T-helper 17 cell (primary cell): ENCODE results near the gene GIPR. TPM values are rescaled to one million over a fixed set of nuclear protein-coding genes. Genes with fewer than 3 reads are reported as not detected.
"Not testable (repeated sequence)": the region's sequence is repeated elsewhere in the genome, so short reads cannot be mapped to it uniquely, and the experiment has no call there.

Source experiments
- ATAC-seq: fragments of 150-1000 bp; cut with Tn5 transposase; 2 replicates; pipeline ENCODE4 v1.10.0; 2021; ENCODE audit warnings: mild to moderate bottlenecking, moderate library complexity
- DNase-seq, 3 donors: peaks; one replicate each; pipeline versions ENCODE4 v3.0.0 to v3.0.0-alpha.2; 2020 to 2021
- H3K9me3 ChIP-seq: one replicate; pipeline ENCODE4 v1.7.0; 2013; ENCODE audit warnings: low read length, mild to moderate bottlenecking; ENCODE audit not compliant: control insufficient read depth, poor library complexity, severe bottlenecking
- H3K27ac Mint-ChIP-seq: one replicate; pipeline ENCODE4 v1.8.0; 2022; ENCODE audit warnings: mild to moderate bottlenecking, moderate library complexity, mixed read lengths
- H3K27me3 Mint-ChIP-seq: one replicate; pipeline ENCODE4 v1.8.0; 2022; ENCODE audit warnings: mixed read lengths
- H3K36me3 Mint-ChIP-seq: one replicate; pipeline ENCODE4 v1.8.0; 2022; ENCODE audit warnings: low read depth, mixed read lengths
- H3K4me1 Mint-ChIP-seq: one replicate; pipeline ENCODE4 v1.8.0; 2022; ENCODE audit warnings: mild to moderate bottlenecking, mixed read lengths
- H3K4me3 Mint-ChIP-seq: one replicate; pipeline ENCODE4 v1.8.0; 2022; ENCODE audit warnings: mild to moderate bottlenecking, moderate library complexity, mixed read lengths
- total RNA-seq, 4 donors: library from RNA in 2 of 4; stranded (reverse) in 2 of 4; gene quantifications; one replicate each; pipeline ENCODE4 v1.2.3 and lab custom pipeline; 2022 to 2026

Gene GIPR
- total RNA-seq, 2 donors from 2014 or later, result 2.3 to 4.6 TPM

DNA sequence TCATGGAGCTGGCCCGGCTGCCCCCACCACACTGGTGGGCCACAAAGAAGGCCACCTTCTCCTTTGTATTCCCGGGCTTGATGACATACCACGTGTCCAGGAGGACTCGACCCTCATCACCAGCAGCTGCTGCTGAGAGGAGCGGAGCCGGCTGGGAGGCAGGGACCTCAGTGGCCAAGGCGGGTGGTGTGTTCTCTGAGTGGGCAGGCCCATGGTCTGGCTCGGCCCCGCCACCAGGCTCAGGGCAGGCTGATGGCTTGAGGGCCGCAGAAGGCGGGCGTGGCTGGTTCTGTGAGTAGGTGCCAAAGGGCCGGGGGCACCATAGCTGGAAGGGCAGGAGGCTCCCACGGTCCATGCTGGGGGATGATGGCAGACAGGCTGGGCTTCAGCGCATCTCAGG is 45.1 kb downstream of the GIPR start:
- no peaks in the 10 kb centered on the region for H3K9me3 ChIP-seq
- Mint-ChIP-seq H3K27ac (no peak overlapping the region), H3K4me3 (no peak overlapping the region), H3K27me3 (no peaks in the 10 kb centered on the region), H3K4me1 (peaks cover 26% of the 10 kb centered on the region), H3K36me3 (peaks cover 2% of the 10 kb centered on the region)
- ATAC-seq (no peak), DNase-seq (no peak)

DNA sequence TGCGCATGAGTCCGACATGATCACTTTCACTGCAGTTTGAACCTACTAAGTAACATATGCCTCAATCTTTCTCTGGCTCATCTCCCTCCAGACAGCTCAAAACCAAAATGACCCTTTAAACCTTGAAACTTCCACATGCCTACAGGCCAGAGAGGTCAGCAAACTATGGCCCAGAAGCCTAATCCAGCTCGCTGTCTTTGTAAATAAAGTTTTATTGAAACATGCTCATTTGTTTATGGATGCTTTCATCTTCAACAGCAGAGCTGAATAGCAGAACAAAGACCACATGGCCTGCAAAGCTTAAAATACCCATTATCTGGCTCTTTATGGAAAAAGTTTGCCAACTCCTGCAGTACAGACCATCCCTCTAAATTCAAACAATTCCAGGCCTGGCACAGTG is 47.1 kb downstream of the GIPR start:
- H3K27me3 Mint-ChIP-seq, result no peaks in the 10 kb centered on the region
- DNase-seq (no peak), ATAC-seq (no peak)
- H3K4me1 Mint-ChIP-seq, result peaks cover 30% of the 10 kb centered on the region
- no peak overlapping the region for H3K4me3 Mint-ChIP-seq
- H3K27ac Mint-ChIP-seq, result no peak overlapping the region
- H3K9me3 ChIP-seq, result no peaks in the 10 kb centered on the region
- H3K36me3 Mint-ChIP-seq, result peaks cover 2% of the 10 kb centered on the region

DNA sequence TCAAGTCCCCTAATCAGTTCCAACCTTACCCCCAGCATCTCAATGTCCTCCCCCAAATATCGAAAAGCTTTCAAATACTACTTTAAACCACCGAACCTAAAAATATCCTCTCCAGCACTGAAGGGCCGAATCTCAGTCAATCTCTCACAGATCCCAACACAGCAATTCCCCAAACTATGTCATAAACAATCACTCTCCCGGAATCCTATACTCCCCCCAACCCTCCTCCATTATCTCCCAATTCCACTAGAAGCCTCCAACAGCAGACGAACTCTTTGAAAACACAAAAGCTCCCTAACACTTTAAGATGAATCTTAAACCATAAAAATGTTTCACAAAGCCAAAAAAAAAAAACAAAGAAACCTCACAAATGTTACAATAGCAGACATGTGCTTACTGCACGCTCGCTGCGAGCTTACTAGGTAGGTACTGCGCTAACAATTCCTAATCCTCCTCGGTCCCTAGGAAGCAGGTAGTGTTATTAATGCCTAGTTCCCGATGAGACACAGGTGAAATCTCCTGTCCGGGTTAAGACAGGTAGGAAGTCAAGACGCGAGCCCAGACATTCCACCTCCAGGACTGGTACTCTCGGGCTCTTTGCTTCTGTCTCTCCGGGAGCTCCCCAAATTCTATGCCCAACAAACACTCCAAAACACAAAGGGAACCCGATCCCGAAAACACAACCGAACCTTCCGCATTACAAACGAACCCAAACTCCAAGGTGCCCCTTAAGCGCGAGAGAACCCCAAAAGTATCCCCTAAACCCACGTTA is 48.5 kb downstream of the GIPR start:
- no peak for DNase-seq
- peaks cover 27% of the 10 kb centered on the region for H3K4me1 Mint-ChIP-seq
- no peaks in the 10 kb centered on the region for H3K36me3 Mint-ChIP-seq
- no peaks in the 10 kb centered on the region for H3K27me3 Mint-ChIP-seq
- H3K4me3 Mint-ChIP-seq, result peak overlapping the region; percentile 99
- H3K27ac Mint-ChIP-seq, result peak overlapping the region; percentile 96
- no peaks in the 10 kb centered on the region for H3K9me3 ChIP-seq
- no peak for ATAC-seq

DNA sequence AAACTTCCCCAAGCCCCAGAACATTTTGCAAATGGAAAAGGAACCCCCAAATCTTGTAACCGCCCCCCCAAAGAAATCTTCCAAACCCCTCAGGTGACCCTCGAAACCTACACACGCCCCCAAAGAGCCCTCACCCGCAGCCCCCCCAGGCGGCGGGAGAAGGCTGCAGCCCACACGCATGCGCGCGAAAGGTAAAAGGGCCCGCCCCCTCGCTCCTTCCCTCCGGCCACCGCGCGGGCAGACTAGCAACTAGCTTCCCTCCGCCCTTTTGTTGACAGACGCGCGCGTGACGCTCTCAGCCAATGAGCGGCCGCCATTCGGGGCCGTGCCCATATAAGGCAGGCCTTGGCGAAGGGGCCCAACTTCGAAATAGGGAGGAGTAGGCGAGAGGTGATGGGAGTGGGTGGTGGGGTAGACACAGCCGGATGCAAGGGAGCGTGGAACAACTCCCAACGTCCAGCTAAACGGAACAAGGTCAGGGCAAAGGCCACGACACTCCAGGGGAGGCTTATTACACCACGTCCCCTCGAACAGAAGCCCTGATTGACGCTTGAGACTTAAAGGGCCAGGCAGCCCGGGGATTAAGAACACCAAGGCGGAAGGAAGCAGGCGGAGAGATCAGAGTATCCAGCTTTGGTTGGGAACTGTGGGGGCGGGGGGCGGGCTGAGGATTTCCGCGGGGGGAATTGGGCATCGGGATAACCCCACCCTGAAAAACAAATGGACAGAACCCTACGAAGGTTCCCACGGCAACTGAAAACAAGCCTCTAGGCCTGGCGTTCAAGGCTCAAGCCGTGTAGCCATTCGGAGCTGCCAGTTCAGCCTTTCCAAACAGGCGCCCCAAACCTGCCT is 49.3 kb downstream of the GIPR start:
- no peaks in the 10 kb centered on the region for H3K9me3 ChIP-seq
- Mint-ChIP-seq H3K27ac (peak overlapping the region; percentile 96), H3K4me3 (peak overlapping the region; percentile 99), H3K4me1 (peaks cover 30% of the 10 kb centered on the region), H3K27me3 (no peaks in the 10 kb centered on the region), H3K36me3 (no peaks in the 10 kb centered on the region)
- DNase-seq (peak; percentile 91 to 96 (median 95)), ATAC-seq (peak; percentile 96)

DNA sequence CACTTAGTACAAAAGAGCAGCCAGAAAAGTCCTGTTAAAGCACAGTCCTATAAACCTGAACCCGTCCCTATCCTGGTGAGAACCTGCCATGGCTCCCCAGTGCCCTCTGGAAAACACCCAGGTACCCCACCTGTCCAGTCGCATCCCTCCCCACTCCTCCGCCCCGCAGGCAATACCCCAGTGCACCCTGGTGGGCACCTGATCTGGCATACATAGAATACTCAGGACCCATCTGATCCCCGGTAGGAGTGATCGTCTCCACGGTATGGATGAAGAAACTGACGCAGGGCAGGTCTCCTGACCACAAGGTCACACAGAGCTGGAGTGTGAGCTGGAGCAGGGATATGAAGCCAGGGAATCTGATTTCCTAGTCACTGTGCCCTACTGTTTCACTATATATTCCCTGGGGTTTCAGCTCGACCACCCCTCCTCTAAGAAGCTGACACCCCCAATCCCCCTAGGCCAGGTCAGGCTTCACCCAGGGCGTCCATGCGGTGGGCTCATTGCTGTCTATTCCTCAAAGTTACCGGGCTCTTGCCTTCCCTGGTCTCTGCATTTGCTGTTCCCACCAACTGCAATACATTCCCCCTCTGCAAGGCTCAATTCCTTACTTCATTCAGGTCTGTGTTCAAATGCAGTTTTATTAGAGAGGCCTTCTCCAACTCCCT is 50.1 kb downstream of the GIPR start:
- H3K9me3 ChIP-seq, result no peaks in the 10 kb centered on the region
- peak overlapping the region; percentile 99 for H3K4me3 Mint-ChIP-seq
- DNase-seq (no peak), ATAC-seq (no peak)
- peaks cover 30% of the 10 kb centered on the region for H3K4me1 Mint-ChIP-seq
- peak overlapping the region; percentile 96 for H3K27ac Mint-ChIP-seq
- no peaks in the 10 kb centered on the region for H3K27me3 Mint-ChIP-seq
- H3K36me3 Mint-ChIP-seq, result no peaks in the 10 kb centered on the region

DNA sequence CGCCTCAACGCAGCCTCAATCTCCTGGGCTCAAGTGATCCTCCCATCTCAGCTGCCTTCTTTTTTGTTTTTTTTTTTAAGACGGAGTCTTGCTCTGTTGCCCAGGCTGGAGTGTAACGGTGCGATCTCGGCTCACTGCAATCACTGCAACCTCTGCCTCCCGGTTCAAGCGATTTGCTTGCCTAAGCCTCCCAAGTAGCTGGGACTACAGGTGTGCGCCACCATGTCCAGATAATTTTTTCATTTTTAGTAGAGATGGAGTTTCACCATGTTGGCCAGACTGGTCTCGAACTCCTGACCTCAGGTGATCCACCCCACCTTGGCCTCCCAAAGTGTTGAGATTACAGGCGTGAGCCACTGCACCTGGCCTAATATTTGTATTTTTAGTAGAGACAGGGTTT is 52.0 kb downstream of the GIPR start:
- DNase-seq, H3K27me3 Mint-ChIP-seq, H3K36me3 Mint-ChIP-seq, H3K9me3 ChIP-seq, H3K27ac Mint-ChIP-seq, H3K4me3 Mint-ChIP-seq, ATAC-seq: not testable (repeated sequence)
- H3K4me1 Mint-ChIP-seq, result peaks cover 30% of the 10 kb centered on the region

DNA sequence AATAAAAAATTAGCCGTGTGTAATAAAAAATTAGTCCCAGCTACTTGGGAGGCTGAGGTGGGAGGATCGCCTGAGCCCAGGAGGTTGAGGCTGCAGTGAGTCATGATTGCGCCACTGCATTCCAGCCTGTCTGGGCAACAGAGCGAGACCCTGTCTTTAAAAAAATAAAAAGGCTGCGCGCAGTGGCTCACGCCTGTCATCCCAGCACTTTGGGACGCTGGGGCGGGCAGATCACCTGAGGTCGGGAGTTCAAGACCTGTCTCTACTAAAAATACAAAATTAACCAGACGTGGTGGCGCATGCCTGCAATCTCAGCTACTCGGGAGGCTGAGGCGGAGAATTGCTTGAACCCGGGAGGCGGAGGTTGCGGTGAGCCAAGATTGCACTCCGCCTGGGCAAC is 60.7 kb downstream of the GIPR start:
- H3K9me3 ChIP-seq, H3K27me3 Mint-ChIP-seq, H3K36me3 Mint-ChIP-seq, DNase-seq, H3K4me3 Mint-ChIP-seq, ATAC-seq: not testable (repeated sequence)
- Mint-ChIP-seq H3K27ac (peak overlapping the region; percentile 75), H3K4me1 (peaks cover 27% of the 10 kb centered on the region)

DNA sequence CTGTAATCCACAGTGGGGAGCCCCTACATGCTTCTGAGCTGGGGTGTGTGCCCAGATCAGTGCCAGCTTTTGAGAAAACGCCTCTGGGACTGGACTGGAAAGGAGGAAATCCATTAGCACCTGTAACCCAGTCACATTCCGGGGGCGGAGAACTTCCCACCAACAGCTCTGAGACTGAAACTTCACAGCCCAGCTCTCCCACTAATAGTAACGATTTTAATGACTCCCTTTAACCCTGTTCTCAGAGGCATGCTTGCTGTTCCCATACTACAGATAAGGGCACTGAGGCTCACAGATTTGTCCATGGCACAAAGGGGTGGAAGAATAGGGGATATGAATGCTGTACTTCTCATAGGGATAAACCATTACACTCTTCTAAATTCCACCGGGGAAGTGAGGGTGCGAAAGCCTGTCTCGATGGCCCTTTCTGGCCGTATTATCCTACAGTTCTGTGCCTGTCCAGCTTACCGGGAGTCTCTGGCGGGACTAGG is 61.8 kb downstream of the GIPR start:
- Mint-ChIP-seq H3K27me3 (no peaks in the 10 kb centered on the region), H3K36me3 (peaks cover 2% of the 10 kb centered on the region), H3K4me1 (peaks cover 27% of the 10 kb centered on the region), H3K4me3 (peak overlapping the region; percentile 97), H3K27ac (peak overlapping the region; percentile 96)
- H3K9me3 ChIP-seq, result no peaks in the 10 kb centered on the region
- ATAC-seq (no peak), DNase-seq (no peak)

DNA sequence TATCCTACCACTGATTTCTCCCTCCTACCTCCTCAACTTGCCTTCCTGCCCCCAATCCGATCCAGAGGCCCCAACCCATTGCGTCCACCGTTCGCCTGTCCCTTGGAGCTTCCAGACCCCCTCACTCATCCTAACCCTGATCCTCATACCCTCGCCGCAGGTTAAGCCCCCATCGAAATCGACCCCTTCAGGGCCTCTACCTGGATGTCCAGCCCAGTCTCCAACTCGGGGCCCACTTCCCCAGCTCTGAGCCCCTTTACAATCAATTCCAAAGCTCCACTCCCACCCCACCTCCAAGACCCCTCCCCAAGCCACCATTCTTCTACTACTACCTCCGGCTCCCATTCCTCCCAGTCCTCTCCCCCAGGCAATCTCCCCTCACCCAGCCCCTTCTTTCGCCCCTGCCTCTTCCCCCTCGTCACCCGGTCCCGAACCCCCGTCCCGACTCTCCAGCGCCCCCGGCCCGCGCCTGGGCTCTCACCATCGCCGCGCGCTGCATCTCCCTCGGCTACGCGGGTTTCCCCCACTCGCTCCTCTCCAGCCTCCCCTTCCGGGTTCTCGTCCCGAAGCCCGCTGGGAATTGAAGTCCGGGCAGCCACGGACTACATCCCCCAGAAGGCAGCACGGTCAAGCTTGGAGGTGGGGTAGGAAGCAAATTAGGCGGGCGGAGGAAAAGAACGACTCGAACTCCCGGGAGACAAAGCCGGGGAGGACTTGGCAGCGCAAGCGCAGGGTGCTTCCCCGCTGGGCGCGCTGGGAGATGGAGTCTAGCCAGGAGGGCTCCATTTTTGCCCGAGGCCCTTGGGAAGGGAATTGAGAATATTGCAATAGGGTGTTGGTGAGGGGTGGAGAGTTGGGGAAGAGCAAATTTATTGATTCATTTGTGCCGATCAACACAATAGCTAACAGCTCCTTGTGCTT is 62.6 kb downstream of the GIPR start, which contains the start of gene FBXO46:
Gene FBXO46 (minus strand): TSS at position 529 of the 921 bp plus-strand sequence. CDS start 17,401 bp downstream, outside the sequence.
- Mint-ChIP-seq H3K27me3 (no peaks in the 10 kb centered on the region), H3K4me1 (peaks cover 27% of the 10 kb centered on the region), H3K27ac (peak within 1 kb of the TSS; percentile 96), H3K36me3 (peaks cover 2% of the 10 kb centered on the region), H3K4me3 (peak within 1 kb of the TSS; percentile 97)
- no peaks in the 10 kb centered on the region for H3K9me3 ChIP-seq
- ATAC-seq (peak; percentile 100), DNase-seq (peak; percentile 79 to 89 (median 87))

Other genes with a start within 250 kb of the GIPR start
- 10 to 100 TPM; 28.4 to 36.2 TPM for gene ERCC1, start 244.3 kb upstream of the GIPR start, total RNA-seq
- 1,000 to 10,000 TPM in 1 of 2 donors, 100 to 1,000 TPM in 1; 967 to 2,209 TPM for gene FOSB, start 200.2 kb upstream of the GIPR start, total RNA-seq
- 1 to 10 TPM; 2.3 to 6.2 TPM for gene RTN2, start 171.2 kb upstream of the GIPR start, total RNA-seq
- 1 to 10 TPM; 3.8 to 8.5 TPM for gene PPM1N, start 169.8 kb upstream of the GIPR start, total RNA-seq
- gene VASP, start 160.7 kb upstream of the GIPR start, total RNA-seq, result 100 to 1,000 TPM in 1 of 2 donors, 10 to 100 TPM in 1; 99.7 to 101 TPM
- gene OPA3, start 83.4 kb upstream of the GIPR start, total RNA-seq, result 1 to 10 TPM; 8.3 to 9.4 TPM
- not detected for gene GPR4, start 66.0 kb upstream of the GIPR start, total RNA-seq
- 10 to 100 TPM; 58.1 to 61.2 TPM for gene EML2, start 28.8 kb upstream of the GIPR start, total RNA-seq
- gene SNRPD2, start 23.7 kb downstream of the GIPR start, total RNA-seq, result 100 to 1,000 TPM; 333 to 339 TPM
- gene QPCTL, start 24.4 kb downstream of the GIPR start, total RNA-seq, result 10 to 100 TPM in 1 of 2 donors, 1 to 10 TPM in 1; 7.1 to 13.2 TPM
- 10 to 100 TPM; 19.4 to 23.2 TPM for gene FBXO46, start 62.7 kb downstream of the GIPR start, total RNA-seq
- not detected for gene MEIOSIN, start 65.2 kb downstream of the GIPR start, total RNA-seq
- under 1 TPM; 0.42 to 0.44 TPM for gene SIX5, start 101.0 kb downstream of the GIPR start, total RNA-seq
- 10 to 100 TPM; 18.7 to 35.8 TPM for gene DMPK, start 114.3 kb downstream of the GIPR start, total RNA-seq
- 10 to 100 TPM; 28.3 to 49.1 TPM for gene DMWD, start 124.6 kb downstream of the GIPR start, total RNA-seq
- gene RSPH6A, start 147.1 kb downstream of the GIPR start, total RNA-seq, result under 1 TPM; 0.10 to 0.34 TPM
- 10 to 100 TPM; 75.5 to 81.6 TPM for gene SYMPK, start 194.9 kb downstream of the GIPR start, total RNA-seq
- gene FOXA3, start 196.1 kb downstream of the GIPR start, total RNA-seq, result not detected
- 10 to 100 TPM; 16.0 to 18.7 TPM for gene IRF2BP1, start 217.9 kb downstream of the GIPR start, total RNA-seq
- gene MYPOP, start 234.4 kb downstream of the GIPR start, total RNA-seq, result 1 to 10 TPM; 7.1 to 7.5 TPM
- not detected for gene NANOS2, start 246.6 kb downstream of the GIPR start, total RNA-seq